ES-I3 (cell line): ENCODE measurements around the gene ANXA8L1.
"Not testable (repeated sequence)": the region's sequence is repeated elsewhere in the genome, so short reads cannot be mapped to it uniquely, and the experiment has no call there.

ENCODE experiments used
- H3K36me3 ChIP-seq: 2 replicates; pipeline ENCODE4 v1.6.1; 2013; ENCODE audit warnings: mild to moderate bottlenecking, low read length, control low read depth, moderate library complexity; ENCODE audit not compliant: insufficient read depth
- H3K4me1 ChIP-seq: 2 replicates; pipeline ENCODE4 v1.6.1; 2013; ENCODE audit warnings: mild to moderate bottlenecking, control low read depth, low read length; ENCODE audit not compliant: insufficient read depth
- H3K9ac ChIP-seq: 2 replicates; pipeline ENCODE4 v1.6.1; 2013; ENCODE audit warnings: low read depth, mild to moderate bottlenecking, low read length, moderate library complexity
- H3K9me3 ChIP-seq: 2 replicates; pipeline ENCODE4 v1.6.1; 2013; ENCODE audit warnings: mild to moderate bottlenecking, low read length, moderate library complexity; ENCODE audit not compliant: control insufficient read depth, insufficient read depth

Gene ANXA8L1

GRCh38 chr10:46423550-46423949, 48.0 kb downstream of the ANXA8L1 start:
- H3K36me3 ChIP-seq, H3K9ac ChIP-seq, H3K9me3 ChIP-seq: not testable (repeated sequence)

GRCh38 chr10:46440942-46441341, 65.4 kb downstream of the ANXA8L1 start:
- not testable (repeated sequence) for H3K9me3 ChIP-seq, H3K4me1 ChIP-seq, H3K9ac ChIP-seq, H3K36me3 ChIP-seq

More at GRCh38 chr10:46423550-46423949, 48.0 kb downstream of the ANXA8L1 start:
- H3K4me1 ChIP-seq, result not testable (repeated sequence)
